ENCODE results near the gene AMIGO3. TPM values are rescaled to one million over a fixed set of nuclear protein-coding genes. Genes with fewer than 3 reads are reported as not detected.

The AMIGO3 gene
- polyA plus RNA-seq, 1 donor from 2014 or later: 1.5 TPM

DNA sequence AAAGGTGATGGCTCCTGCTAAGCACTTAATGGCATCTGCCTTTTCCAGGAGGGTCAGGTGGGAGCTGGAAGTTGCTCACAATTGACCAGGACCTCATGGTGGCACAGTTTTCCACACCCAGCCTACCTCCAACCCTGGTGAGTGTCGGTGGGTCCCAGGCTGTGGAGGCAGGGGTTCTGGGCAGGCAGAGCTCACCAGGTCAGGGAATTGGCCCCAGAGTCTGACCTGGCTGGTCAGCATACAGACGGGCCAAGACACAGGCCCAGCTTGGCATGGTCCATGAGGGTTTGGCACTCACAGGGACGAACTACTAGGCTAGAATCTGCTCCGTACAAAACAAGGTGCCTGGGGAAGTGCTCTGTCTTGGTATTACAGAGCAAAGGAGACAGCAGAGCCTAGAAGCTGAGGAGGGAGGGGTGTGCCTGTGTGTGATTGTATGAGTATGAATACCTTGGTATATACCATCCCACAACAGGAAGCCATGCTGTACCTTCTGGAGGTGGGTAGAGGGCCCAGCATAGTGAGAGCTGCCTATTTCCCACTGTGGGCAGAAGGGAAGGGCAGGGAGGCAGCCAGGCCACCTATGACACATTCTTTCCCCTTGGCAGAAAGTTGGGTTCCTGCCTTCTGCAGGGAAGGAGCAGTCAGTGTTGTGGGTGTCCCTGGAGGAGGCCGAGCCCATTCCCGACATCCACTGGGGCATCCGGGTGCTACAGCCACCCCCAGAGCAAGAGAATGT, 38.8 kb downstream of the AMIGO3 start:
- H3K4me1 Mint-ChIP-seq: peaks cover 0 to 4% (median 2%) of the 10 kb centered on the region in 3 donors
- H3K4me3 Mint-ChIP-seq: no peak overlapping the region
- H3K27ac Mint-ChIP-seq: no peak overlapping the region
- no peaks in the 10 kb centered on the region for H3K9me3 Mint-ChIP-seq
- peaks cover 2% of the 10 kb centered on the region for H3K36me3 Mint-ChIP-seq
- peaks cover 3% of the 10 kb centered on the region for H3K27me3 Mint-ChIP-seq

DNA sequence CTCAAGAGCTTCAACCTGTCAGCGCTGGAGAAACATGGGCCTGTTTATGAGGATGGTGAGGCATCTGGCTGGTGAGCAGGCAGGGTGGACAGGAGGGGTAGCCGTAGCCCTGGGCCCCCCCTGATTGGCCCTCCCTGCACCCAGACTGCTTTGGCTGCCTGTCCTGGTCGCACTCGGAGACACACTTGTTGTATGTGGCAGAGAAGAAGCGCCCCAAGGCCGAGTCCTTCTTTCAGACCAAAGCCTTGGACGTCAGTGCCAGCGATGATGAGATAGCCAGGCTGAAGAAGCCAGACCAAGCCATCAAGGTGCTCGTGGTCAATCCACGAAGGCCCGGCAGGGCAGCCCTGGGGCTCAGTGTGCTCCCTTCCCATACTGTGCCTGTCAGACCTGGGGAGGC, 43.6 kb downstream of the AMIGO3 start:
- H3K27me3 Mint-ChIP-seq: no peaks in the 10 kb centered on the region
- peaks cover 0 to 1% (median 0%) of the 10 kb centered on the region in 3 donors for H3K9me3 Mint-ChIP-seq
- peak overlapping the region in 1 of 4 donors; percentile 93 for H3K4me3 Mint-ChIP-seq
- H3K27ac Mint-ChIP-seq: peak overlapping the region in 2 of 3 donors; percentile 43 to 93
- H3K36me3 Mint-ChIP-seq: peaks cover 3% of the 10 kb centered on the region
- peaks cover 13 to 19% (median 17%) of the 10 kb centered on the region in 3 donors for H3K4me1 Mint-ChIP-seq

DNA sequence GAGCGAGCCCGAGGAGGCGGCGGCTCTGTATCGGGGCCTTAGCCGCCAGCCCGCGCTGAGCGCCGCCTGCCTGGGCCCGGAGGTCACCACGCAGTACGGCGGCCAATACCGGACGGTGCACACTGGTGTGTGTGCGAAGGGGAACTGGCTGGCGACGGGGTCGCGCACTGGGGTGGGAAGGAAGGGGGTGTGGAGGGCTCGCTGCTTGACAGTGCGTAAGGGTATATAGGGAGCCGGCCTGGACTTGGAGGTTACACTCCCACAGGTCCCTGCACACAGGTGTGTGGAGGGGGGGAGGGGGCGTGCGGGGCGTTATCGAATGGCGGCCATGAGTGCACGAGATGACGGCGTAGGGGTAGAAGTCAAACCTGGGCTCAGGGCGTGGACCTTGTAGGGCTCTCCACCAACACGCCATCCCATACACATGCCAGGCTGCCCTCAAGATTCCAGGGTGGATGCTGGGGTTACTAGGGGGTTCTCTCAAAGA, 44.9 kb downstream of the AMIGO3 start:
- Mint-ChIP-seq H3K4me1 (peaks cover 13 to 19% (median 17%) of the 10 kb centered on the region in 3 donors), H3K36me3 (peaks cover 3% of the 10 kb centered on the region), H3K9me3 (peaks cover 0 to 1% (median 0%) of the 10 kb centered on the region in 3 donors), H3K4me3 (peak overlapping the region; percentile 93 to 97 (median 94)), H3K27ac (peak overlapping the region in 2 of 3 donors; percentile 19 to 93), H3K27me3 (no peaks in the 10 kb centered on the region)

- Mint-ChIP-seq H3K4me1 (peaks cover 13 to 19% (median 17%) of the 10 kb centered on the region in 3 donors), H3K36me3 (peaks cover 3% of the 10 kb centered on the region), H3K4me3 (peak within 1 kb of the TSS; percentile 93 to 97 (median 94)), H3K9me3 (peaks cover 0 to 1% (median 0%) of the 10 kb centered on the region in 3 donors), H3K27ac (peak within 1 kb of the TSS; percentile 93 to 98 (median 96)), H3K27me3 (no peaks in the 10 kb centered on the region)
These were observed 45.6 kb downstream of the AMIGO3 start, which contains the start of gene APEH for GRCh38 chr3:49673715-49674496. Gene APEH (plus strand): TSS chr3:49674351. CDS start chr3:49674402, 51 bp downstream.

GRCh38 chr3:49673121-49673714, 46.3 kb downstream of the AMIGO3 start:
- peak overlapping the region; percentile 93 to 98 (median 96) for H3K27ac Mint-ChIP-seq
- H3K4me3 Mint-ChIP-seq: peak overlapping the region; percentile 93 to 97 (median 94)
- H3K4me1 Mint-ChIP-seq: peaks cover 13 to 19% (median 16%) of the 10 kb centered on the region in 3 donors
- H3K9me3 Mint-ChIP-seq: peaks cover 0 to 1% (median 0%) of the 10 kb centered on the region in 3 donors
- no peaks in the 10 kb centered on the region for H3K27me3 Mint-ChIP-seq
- peaks cover 3% of the 10 kb centered on the region for H3K36me3 Mint-ChIP-seq

DNA sequence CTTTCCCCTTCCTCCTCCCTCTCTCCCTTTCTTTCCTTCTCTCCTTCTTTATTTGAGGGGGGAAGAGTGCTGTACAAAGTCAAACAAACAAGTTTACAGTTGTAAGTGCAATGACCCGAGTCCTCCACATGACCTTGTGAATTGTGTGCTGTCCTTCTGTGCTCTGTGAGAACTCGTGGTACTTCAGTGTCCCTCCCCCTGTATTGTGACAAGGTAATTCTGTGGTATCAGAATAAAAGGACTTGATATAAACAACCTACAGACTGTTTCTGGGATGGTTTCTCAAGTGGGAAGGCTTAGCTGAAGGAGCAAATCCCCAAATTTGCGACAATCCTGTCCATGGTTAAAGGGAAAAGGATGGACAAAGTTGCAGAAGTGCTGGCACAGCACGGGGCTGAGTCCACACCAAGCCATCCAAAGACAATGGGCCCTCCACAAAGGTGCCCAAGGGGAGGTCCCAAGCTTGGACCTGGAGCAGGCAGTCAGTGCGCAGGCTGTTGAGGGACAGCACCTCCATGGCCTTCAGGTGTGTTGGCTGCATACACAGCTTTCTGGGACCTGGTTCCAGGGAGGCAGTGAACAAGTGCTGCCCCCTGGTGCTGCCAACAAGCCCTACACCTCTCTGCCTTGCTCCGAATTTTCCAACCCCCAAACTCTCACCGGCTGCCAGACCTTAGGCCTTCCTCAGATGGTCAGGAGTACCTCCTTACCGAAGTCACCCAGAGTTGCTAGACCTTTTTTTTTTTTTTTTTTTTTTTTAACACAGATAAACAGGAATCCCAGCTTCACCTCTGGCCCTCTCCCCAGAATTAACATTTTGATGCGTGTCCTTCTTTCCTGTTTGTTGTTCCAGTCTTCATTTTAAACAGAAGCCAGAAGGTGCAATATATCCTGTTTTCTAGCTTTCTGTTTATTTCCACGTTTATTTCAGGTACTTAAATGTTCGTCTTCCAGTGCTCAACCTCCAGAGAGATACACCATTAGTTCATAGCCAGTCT, 47.9 kb downstream of the AMIGO3 start:
- H3K36me3 Mint-ChIP-seq: peaks cover 3% of the 10 kb centered on the region
- peak overlapping the region in 2 of 3 donors; percentile 59 to 90 for H3K27ac Mint-ChIP-seq
- H3K9me3 Mint-ChIP-seq: peaks cover 0 to 1% (median 0%) of the 10 kb centered on the region in 3 donors
- H3K4me1 Mint-ChIP-seq: peaks cover 13 to 19% (median 15%) of the 10 kb centered on the region in 3 donors
- peak overlapping the region in 3 of 4 donors; percentile 65 to 77 (median 66) for H3K4me3 Mint-ChIP-seq
- H3K27me3 Mint-ChIP-seq: no peaks in the 10 kb centered on the region

- H3K27me3 Mint-ChIP-seq: no peaks in the 10 kb centered on the region
- peaks cover 0 to 1% (median 0%) of the 10 kb centered on the region in 3 donors for H3K9me3 Mint-ChIP-seq
- H3K4me3 Mint-ChIP-seq: no peak overlapping the region
- H3K4me1 Mint-ChIP-seq: peaks cover 13 to 17% (median 15%) of the 10 kb centered on the region in 3 donors
- peak overlapping the region in 1 of 3 donors; percentile 90 for H3K27ac Mint-ChIP-seq
- H3K36me3 Mint-ChIP-seq: peaks cover 3% of the 10 kb centered on the region
These were observed 48.6 kb downstream of the AMIGO3 start for GRCh38 chr3:49670940-49671290.

GRCh38 chr3:49669352-49669751, 50.1 kb downstream of the AMIGO3 start:
- Mint-ChIP-seq H3K27me3 (no peaks in the 10 kb centered on the region), H3K9me3 (peaks cover 0 to 1% (median 0%) of the 10 kb centered on the region in 3 donors), H3K4me3 (no peak overlapping the region), H3K27ac (no peak overlapping the region), H3K36me3 (no peaks in the 10 kb centered on the region), H3K4me1 (peaks cover 7 to 13% (median 10%) of the 10 kb centered on the region in 3 donors)

- H3K4me3 Mint-ChIP-seq: no peak overlapping the region
- H3K27me3 Mint-ChIP-seq: no peaks in the 10 kb centered on the region
- peaks cover 7 to 11% (median 9%) of the 10 kb centered on the region in 3 donors for H3K4me1 Mint-ChIP-seq
- H3K27ac Mint-ChIP-seq: no peak overlapping the region
- H3K9me3 Mint-ChIP-seq: peaks cover 0 to 1% (median 0%) of the 10 kb centered on the region in 3 donors
- peaks cover 2% of the 10 kb centered on the region for H3K36me3 Mint-ChIP-seq
These were observed 50.6 kb downstream of the AMIGO3 start for GRCh38 chr3:49668861-49669260.

DNA sequence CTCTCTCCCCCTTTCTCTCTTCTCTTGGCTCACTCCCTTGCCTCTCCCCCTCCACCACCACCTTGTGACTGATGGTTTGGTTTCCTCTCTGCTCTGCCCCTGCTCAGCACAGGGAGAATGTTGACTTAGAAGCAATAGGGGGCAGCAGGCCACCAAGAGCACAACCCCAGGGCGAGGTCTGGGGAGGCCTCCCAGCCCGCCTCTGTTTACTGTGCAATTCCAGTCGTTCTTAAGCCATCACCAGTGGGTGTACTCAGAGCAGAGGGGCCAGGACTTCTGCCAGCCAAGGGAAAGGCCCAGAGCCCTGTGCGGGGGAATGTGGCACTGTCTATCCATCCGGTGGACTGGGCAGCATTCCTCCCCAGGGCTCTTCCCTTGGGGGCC, 51.1 kb downstream of the AMIGO3 start:
- H3K36me3 Mint-ChIP-seq: peaks cover 2% of the 10 kb centered on the region
- H3K4me3 Mint-ChIP-seq: no peak overlapping the region
- H3K27ac Mint-ChIP-seq: no peak overlapping the region
- H3K9me3 Mint-ChIP-seq: peaks cover 0 to 1% (median 0%) of the 10 kb centered on the region in 3 donors
- H3K4me1 Mint-ChIP-seq: peaks cover 4 to 8% (median 5%) of the 10 kb centered on the region in 3 donors
- no peaks in the 10 kb centered on the region for H3K27me3 Mint-ChIP-seq

DNA sequence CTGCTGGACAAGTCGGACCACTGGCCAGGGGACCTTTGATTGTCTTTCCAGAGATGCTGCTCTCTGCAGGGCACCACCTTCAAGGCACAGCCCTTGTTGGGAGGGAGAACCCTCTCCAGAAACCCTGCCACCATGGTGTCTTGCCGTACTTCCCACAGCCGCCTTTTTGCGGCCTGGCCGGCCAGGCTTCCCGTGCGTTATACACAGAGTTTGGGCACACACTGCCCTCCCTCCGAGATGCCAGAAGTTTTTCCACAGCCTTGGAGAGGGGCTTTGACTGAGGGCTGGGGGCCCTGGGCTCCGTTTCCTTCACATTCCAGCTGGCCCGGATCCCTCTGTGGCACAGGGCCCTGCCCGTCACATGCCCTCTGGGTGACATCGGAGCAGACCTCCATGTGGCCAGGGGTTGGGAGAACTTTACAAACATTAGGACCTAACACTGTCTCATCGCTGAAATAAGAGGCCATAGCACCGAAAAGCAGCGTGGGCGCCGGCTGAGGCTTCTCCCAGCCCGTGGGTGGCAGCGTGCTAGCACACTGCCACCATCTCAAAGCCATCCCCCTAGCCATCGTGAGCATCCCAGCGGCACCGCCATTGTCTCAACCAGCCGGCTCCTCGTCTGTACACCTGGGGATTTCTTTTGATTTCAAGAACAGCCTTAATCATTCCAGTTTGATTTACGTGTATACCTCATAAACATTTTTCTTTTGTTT, 51.6 kb downstream of the AMIGO3 start:
- Mint-ChIP-seq H3K4me1 (peaks cover 4 to 8% (median 5%) of the 10 kb centered on the region in 3 donors), H3K27ac (no peak overlapping the region), H3K27me3 (no peaks in the 10 kb centered on the region), H3K9me3 (peaks cover 0 to 1% (median 0%) of the 10 kb centered on the region in 3 donors), H3K36me3 (peaks cover 2% of the 10 kb centered on the region), H3K4me3 (no peak overlapping the region)

Data from IgD-negative memory B cell (primary cell).